Left colon (tissue), 2 donors: ENCODE measurements around the gene ADAM12. TPM values are rescaled to one million over a fixed set of nuclear protein-coding genes. Genes with fewer than 3 reads are reported as not detected.

Source experiments
- ATAC-seq: fragments of 200-7000 bp; cut with Tn5 transposase; one replicate; pipeline ENCODE4 v1.9.1; 2020; ENCODE audit warnings: mild to moderate bottlenecking, moderate library complexity
- DNase-seq, 2 donors: peaks; one replicate each; pipeline ENCODE4 v3.0.0-alpha.2; 2020
- intact Hi-C, 2 donors: fragments of 100-400 bp; cut with DNase I in 1 of 2; cut with micrococcal nuclease in 1 of 2; formaldehyde crosslinking; loops; one replicate each; pipeline versions ENCODE4 v1.11.2 to v1.14.0; 2022; cut with DNase I, micrococcal nuclease
- long read RNA-seq: library from polyadenylated mRNA; unstranded; transcript quantifications from one replicate; pipeline ENCODE4 v2.0.0, GENCODE V29; 2021
- total RNA-seq, 2 donors: library from RNA; stranded (reverse); fragmentation: NEBNext Ultra II Directional; extraction: Animal tissue kit (Norgen Biotek cat#: 25700); gene quantifications; one replicate each; pipeline ENCODE4 v1.2.1, GENCODE V29; 2021
- donor health status: DM: no; HTN: no; CAD: no.
- donor health status: DM: yes; HTN: yes; CAD: no.

The ADAM12 gene
- total RNA-seq = under 1 TPM; 0.28 to 0.61 TPM
- long read RNA-seq = 0 reads

- intact Hi-C loops = loop anchor here in 1 of 2 donors (5.0 kb wide), 1 partner anchor 406 kb away; no protein-coding TSS in a partner anchor
- ATAC-seq (peak; percentile 45), DNase-seq (peak in 1 of 2 donors; percentile 23)
Measured at GRCh38 chr10:126387931-126388911, at the start of gene ADAM12. ADAM12 (minus strand) TSS chr10:126388477; CDS start chr10:126388145, 332 bp downstream.

GRCh38 chr10:126437635-126438406 lies 49.5 kb upstream of the ADAM12 start:
- ATAC-seq (no peak), DNase-seq (no peak)
- intact Hi-C loops = no loop called here

- intact Hi-C loops = no loop called here
- ATAC-seq = no peak
- DNase-seq = no peak
Measured at GRCh38 chr10:126434235-126434634, 46.0 kb upstream of the ADAM12 start.

- intact Hi-C loops = no loop called here
- no peak for ATAC-seq
Measured at GRCh38 chr10:126433351-126433750, 45.1 kb upstream of the ADAM12 start.

GRCh38 chr10:126432507-126432906 lies 44.2 kb upstream of the ADAM12 start:
- intact Hi-C loops = no loop called here
- no peak for ATAC-seq

More at GRCh38 chr10:126433351-126433750, 45.1 kb upstream of the ADAM12 start:
- DNase-seq = no peak

GRCh38 chr10:126431816-126432215 lies 43.5 kb upstream of the ADAM12 start:
- DNase-seq (no peak), ATAC-seq (no peak)
- intact Hi-C loops = no loop called here

More at GRCh38 chr10:126432507-126432906, 44.2 kb upstream of the ADAM12 start:
- DNase-seq = no peak

GRCh38 chr10:126430512-126430911 lies 42.2 kb upstream of the ADAM12 start:
- ATAC-seq (no peak), DNase-seq (no peak)
- intact Hi-C loops = no loop called here

GRCh38 chr10:126429275-126429674 lies 41.0 kb upstream of the ADAM12 start:
- intact Hi-C loops = no loop called here
- no peak for ATAC-seq

GRCh38 chr10:126425489-126426065 lies 37.3 kb upstream of the ADAM12 start:
- no peak for DNase-seq
- ATAC-seq = no peak
- intact Hi-C loops = no loop called here

More at GRCh38 chr10:126429275-126429674, 41.0 kb upstream of the ADAM12 start:
- no peak for DNase-seq

GRCh38 chr10:126425032-126425431 lies 36.8 kb upstream of the ADAM12 start:
- DNase-seq (no peak), ATAC-seq (no peak)
- intact Hi-C loops = no loop called here

- ATAC-seq (peak; percentile 86), DNase-seq (no peak)
- intact Hi-C loops = no loop called here
Measured at GRCh38 chr10:126423732-126424491, 35.6 kb upstream of the ADAM12 start.

- ATAC-seq (no peak), DNase-seq (no peak)
- intact Hi-C loops = no loop called here
Measured at GRCh38 chr10:126422567-126422966, 34.3 kb upstream of the ADAM12 start.

- DNase-seq (no peak), ATAC-seq (no peak)
- intact Hi-C loops = no loop called here
Measured at GRCh38 chr10:126421756-126422256, 33.5 kb upstream of the ADAM12 start.

- intact Hi-C loops = no loop called here
- no peak for ATAC-seq
- DNase-seq = no peak
Measured at GRCh38 chr10:126420567-126421300, 32.5 kb upstream of the ADAM12 start.

- no peak for DNase-seq
- intact Hi-C loops = no loop called here
- ATAC-seq = no peak
Measured at GRCh38 chr10:126417220-126417825, 29.0 kb upstream of the ADAM12 start.

- ATAC-seq (no peak), DNase-seq (no peak)
- intact Hi-C loops = no loop called here
Measured at GRCh38 chr10:126409821-126410220, 21.5 kb upstream of the ADAM12 start.

GRCh38 chr10:126408953-126409641 lies 20.8 kb upstream of the ADAM12 start:
- DNase-seq = no peak
- ATAC-seq = no peak
- intact Hi-C loops = no loop called here
